HG03135 (cell line): ENCODE measurements around the gene CCDC116.
"Not testable (repeated sequence)": the region's sequence is repeated elsewhere in the genome, so short reads cannot be mapped to it uniquely, and the experiment has no call there.

Source experiments
- ATAC-seq: cut with Tn5 transposase; IDR thresholded peaks from one replicate; pipeline ENCODE4 v1.9.1; 2021; ENCODE audit warnings: mild to moderate bottlenecking, moderate library complexity; ENCODE audit not compliant: unreplicated experiment

The CCDC116 gene

DNA sequence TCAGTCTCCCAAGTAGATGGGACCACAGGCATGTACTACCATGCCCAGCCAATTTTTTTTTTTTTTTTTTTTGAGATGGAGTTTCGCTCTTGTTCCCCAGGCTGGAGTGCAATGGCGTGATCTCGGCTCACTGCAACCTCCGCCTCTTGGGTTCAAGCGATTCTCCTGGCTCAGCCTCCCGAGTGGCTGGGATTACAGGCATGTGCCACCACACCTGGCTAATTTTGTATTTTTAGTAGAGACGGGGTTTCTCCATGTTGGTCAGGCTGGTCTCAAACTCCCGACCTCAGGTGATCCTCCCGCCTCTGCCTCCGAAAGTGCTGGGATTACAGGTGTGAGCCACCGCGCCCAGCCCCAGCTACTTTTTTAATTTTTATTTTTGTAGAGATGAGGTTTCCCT is 46.3 kb downstream of the CCDC116 start:
- not testable (repeated sequence) for ATAC-seq

DNA sequence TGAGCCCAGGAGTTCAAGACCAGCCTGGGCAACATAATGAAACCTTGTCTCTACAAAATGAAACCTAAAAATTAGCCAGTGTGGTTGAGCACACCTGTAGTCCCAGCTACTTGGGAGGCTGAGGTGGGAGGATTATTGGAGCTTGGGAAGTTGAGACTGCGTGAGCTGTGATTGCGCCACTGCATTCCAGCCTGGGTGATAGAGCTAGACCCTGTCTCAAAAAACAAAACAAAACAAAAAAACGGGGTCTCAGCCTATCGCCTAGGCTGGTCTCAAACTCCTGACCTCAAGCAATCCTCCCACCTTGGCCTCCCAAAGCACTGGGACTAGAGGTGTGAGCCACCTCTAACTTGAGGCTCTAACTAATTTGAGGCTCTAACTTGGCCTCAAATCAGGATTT is 46.8 kb downstream of the CCDC116 start:
- ATAC-seq: no peak

DNA sequence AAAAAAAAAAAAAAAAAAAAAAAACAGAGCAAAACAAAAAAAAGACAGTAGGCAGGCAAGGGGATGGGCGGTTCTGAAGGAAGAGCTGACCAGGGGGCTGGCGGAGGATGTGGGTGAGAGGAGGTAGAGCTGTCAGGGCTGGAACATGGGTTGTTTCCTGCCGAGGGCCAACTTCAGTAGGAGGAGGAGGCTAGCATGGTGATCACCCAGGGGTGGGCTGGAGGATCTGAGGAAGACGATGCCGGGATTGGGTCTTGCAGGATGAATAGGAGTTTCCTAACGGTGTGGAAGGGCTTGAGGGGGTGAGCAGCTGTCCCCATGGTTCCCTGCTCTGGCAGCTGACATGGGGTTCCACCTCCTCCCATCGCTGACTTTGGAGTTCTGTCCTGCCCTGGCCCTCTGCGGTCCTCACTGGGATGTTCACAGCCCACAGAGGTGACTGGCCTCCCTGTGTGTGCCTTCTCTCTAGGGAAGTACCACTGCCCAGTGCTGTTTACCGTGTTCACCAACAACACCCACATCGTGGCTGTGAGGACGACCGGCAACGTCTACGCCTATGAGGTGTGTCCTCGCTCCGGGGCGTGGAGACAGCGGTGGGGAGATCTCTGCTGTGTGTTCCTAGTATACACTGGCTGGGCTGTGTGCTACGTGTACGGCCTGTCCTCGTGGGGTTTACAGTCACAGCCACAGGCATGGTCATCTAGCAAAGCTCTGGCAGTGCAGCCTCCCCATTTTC is 48.4 kb downstream of the CCDC116 start:
- no peak for ATAC-seq

DNA sequence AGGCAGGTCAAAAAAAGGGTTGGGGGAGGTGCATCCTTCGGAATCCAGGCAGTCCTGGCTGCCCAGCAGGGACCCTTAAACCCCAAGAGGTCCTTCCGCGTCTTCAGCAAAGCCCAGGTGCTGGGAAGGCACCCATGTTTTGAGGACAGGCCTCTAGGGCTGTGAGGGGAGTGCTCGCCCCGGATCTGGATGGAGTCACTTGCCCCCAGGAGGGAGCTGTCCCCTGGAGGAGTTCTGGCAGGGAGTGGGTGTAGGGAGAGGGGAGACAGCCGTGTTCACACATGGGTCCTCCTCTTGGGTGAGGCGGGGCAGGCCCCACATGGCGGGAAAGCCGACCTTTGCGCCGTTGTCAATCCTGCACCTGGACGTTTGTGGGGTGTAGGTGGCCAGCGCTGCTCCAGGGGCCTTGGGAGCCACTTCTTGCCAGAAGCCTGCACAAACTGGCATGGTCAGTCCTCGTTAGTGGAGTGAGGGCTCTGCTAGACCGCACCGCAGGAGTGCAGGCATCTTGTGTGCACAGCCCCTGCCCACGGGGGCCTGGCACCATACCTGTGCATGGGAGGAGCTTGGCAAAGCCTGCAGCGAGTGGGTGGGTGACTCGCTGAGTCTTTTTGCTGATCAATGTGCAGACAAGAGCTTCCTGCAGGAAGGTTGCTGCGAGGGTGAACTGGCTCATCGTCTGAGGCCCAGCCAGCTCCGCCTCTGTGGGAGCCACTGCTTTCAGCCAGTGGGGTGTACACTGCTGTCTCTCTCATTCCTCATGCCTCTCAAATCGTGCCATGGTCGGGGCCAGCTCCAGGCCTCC is 49.2 kb downstream of the CCDC116 start:
- no peak for ATAC-seq

DNA sequence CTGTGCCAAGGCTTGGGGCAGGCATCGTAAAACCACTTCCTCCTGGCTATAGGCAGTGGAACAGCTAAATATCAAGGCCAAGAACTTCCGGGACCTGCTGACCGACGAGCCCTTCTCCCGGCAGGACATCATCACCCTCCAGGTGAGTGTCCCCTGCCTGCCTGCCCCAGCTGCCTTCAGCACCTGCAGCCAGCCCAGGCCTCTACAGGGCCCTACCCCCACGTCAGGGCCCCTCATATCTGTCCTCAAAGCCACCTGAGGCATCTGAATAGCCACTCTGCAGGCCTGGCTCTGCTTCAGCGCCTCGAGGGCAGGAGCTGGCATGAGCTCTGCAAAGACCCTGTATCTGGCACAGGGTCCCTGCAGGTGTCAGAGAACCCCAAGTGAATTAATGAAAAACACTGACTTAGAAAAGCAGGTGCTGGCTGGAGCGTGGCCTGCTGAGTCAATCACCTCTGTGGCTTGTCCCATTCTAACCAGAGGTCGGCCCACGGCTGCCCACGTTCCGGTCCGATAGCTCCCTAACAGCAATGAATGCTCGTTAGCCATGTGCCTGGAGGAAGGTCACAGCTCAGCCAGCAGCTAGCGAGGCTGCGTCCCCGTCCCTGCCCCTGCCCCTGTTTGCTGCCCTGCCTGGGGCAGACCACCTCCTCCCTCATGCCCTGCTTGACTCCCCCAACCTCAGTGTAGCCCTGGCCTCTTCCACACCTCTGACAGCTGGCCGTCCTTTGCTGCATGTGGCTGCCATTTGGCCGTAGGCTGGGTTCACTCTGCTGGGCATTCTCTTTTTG is 50.0 kb downstream of the CCDC116 start:
- ATAC-seq: no peak

DNA sequence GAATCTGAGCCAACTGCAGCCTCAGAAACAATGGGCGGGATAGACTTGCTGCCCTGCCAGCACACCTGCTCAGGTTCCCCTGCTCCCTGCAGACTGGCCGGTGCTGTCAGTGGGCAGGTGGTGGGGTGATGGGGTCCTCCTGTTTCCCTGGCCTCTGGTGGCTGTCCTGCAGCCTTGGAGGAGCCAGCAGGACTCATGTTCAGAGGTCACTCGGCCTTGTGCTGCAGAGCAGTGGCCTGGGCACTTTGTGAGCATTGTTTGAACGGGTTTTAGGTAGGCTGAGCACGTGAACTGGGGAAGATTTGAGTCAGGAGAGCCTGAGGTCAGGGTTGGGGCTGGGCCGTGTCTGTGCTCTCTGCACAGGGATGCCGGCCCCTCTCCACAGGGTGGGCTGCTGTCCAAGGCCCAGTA is 50.8 kb downstream of the CCDC116 start:
- ATAC-seq: no peak

DNA sequence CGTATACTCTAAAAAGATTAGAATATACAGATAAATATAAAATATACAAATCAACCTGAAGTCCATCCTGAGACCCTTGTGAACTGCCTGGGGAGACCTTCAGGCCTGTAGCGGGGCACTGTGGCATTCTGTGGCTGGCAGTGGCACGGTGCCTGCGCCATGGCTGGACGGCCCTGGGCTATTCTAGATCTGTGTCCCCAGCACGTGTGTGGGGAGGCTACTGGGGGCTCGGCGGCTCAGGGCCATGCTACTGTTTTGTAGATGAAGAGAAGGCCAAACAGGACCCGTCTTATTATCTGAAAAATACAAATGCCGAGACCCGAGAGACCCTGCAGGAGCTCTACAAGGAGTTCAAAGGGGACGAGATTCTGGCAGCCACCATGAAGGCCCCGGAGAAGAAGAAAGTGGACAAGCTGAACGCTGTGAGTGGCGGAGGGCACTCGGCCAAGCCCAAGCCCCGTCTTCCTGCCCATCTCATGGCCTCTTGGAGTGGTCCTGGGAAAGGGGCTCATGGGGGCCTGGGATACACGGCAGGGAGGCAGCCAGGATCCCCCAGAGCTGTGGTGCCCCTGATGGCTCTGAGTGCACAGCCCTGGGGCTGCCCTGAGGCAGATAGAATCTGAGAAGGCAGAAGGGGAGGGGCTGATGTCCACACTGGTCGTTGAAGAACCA is 52.1 kb downstream of the CCDC116 start:
- no peak for ATAC-seq

DNA sequence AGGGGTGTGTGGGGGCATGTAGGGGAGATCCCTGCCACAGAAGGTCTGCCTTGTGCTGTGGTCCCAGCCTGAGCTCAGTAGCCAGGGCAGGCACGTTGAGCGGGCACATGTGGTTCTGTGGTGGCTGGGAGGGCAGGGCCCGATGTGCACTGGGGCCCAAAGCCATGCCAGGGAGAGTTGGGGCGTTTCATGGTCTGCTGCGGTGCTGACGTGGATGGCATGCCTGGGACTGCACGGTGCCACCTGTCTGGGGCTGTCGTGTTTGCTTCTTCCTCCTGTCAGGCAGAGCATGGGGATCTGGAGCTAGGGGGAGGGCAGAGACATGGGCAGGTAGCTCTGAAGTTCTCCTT is 52.6 kb downstream of the CCDC116 start:
- ATAC-seq: no peak

DNA sequence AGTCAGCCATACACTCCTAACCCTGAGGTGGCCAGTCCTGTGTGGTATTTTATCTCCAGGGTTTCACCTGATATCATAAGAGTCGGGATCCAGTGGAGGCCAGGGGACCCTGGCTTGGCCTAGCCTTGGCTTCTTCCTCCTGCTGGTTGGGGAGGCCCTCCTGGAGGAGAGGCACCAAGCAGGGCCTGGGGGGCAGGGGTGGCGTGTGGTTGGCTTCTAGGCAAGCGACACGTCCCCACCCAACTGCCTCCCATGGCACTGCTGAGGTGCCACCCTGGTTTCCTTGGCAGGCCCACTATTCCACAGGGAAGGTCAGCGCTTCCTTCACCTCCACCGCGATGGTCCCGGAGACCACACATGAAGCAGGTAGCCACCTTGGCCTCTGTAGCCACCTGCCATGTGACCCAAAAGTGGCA is 53.6 kb downstream of the CCDC116 start:
- ATAC-seq: no peak
